Mesothelial cell of epicardium (in vitro differentiated cells): ENCODE data around the gene WDR46. TPM values are rescaled to one million over a fixed set of nuclear protein-coding genes. Genes with fewer than 3 reads are reported as not detected.

Experiments used
- DNase-seq, 2 experiments: peaks; one replicate each; pipeline ENCODE4 v3.0.0; 2021; ENCODE audit warnings: low spot score in 2 of 2; ENCODE audit not compliant: unreplicated experiment in 2 of 2
- H3K27ac Mint-ChIP-seq: 2 replicates; pipeline ENCODE4 v1.8.0; 2021; ENCODE audit warnings: mixed read lengths
- H3K27me3 Mint-ChIP-seq: 2 replicates; pipeline ENCODE4 v1.8.0; 2021; ENCODE audit warnings: low read depth, mixed read lengths
- H3K36me3 Mint-ChIP-seq: 2 replicates; pipeline ENCODE4 v1.8.0; 2021; ENCODE audit warnings: mixed read lengths
- H3K4me1 Mint-ChIP-seq: 2 replicates; pipeline ENCODE4 v1.8.0; 2021; ENCODE audit warnings: mixed read lengths
- H3K4me3 Mint-ChIP-seq: 2 replicates; pipeline ENCODE4 v1.8.0; 2021; ENCODE audit warnings: mild to moderate bottlenecking, moderate library complexity, mixed read lengths
- H3K9me3 Mint-ChIP-seq: 2 replicates; pipeline ENCODE4 v1.8.0; 2021; ENCODE audit warnings: mixed read lengths
- total RNA-seq: library from RNA; stranded (reverse); gene quantifications from 3 replicates; pipeline ENCODE4 v1.2.1, GENCODE V29; 2021
- TF ChIP-seq, protein P1 (sequence below): fragments of 200-600 bp; sonication (generic); IDR thresholded peaks from one replicate; pipeline ENCODE4 v1.5.0; 2021; ENCODE audit warnings: antibody characterized with exemption; ENCODE audit not compliant: unreplicated experiment

WDR46 gene
- total RNA-seq, 1 donor from 2014 or later, result 46.2 TPM

DNA sequence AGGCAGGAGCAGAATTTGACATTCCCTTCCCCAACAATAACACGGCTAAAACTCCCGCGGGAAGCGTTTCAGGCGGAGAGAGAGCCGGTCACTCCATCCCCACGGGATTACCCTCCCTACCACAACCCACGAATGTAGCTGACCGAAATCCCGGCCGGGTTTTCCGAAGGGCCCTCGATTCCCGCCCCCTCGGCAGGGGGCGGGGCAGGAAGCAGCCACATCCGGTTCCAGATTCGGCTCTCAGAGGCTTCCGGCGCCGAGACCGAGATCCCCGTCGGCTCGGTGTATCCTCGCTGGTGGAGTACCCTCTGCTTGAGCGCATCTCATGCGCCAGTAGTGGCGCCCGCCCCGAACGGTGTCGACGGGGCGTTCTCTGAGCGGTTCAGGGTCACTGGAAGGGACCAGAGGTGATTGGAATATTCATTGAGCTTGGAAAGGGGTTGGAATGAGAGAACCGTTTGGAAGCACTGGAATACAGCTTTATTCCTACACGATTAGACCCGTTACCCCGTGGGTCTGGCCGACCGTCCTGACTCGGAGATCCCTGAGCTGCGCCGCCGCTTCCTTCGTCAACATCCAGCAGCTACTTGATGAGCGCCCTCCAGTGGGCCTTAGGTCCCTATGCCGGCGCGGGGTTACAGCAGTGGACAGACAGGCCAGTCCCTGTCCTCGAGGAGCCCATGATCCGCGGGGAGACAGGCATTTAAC is 10.4 kb upstream of the WDR46 start:
- no peaks in the 10 kb centered on the region for H3K9me3 Mint-ChIP-seq
- peak in 1 of 2 experiments; percentile 85 for DNase-seq
- H3K4me1 Mint-ChIP-seq, result peaks cover 22% of the 10 kb centered on the region
- H3K27ac Mint-ChIP-seq, result peak overlapping the region; percentile 99
- peak overlapping the region; percentile 99 for H3K4me3 Mint-ChIP-seq
- TF ChIP-seq, protein P1, sequence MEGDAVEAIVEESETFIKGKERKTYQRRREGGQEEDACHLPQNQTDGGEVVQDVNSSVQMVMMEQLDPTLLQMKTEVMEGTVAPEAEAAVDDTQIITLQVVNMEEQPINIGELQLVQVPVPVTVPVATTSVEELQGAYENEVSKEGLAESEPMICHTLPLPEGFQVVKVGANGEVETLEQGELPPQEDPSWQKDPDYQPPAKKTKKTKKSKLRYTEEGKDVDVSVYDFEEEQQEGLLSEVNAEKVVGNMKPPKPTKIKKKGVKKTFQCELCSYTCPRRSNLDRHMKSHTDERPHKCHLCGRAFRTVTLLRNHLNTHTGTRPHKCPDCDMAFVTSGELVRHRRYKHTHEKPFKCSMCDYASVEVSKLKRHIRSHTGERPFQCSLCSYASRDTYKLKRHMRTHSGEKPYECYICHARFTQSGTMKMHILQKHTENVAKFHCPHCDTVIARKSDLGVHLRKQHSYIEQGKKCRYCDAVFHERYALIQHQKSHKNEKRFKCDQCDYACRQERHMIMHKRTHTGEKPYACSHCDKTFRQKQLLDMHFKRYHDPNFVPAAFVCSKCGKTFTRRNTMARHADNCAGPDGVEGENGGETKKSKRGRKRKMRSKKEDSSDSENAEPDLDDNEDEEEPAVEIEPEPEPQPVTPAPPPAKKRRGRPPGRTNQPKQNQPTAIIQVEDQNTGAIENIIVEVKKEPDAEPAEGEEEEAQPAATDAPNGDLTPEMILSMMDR, result peak; percentile 69
- H3K27me3 Mint-ChIP-seq, result no peaks in the 10 kb centered on the region
- H3K36me3 Mint-ChIP-seq, result peaks cover 1% of the 10 kb centered on the region

DNA sequence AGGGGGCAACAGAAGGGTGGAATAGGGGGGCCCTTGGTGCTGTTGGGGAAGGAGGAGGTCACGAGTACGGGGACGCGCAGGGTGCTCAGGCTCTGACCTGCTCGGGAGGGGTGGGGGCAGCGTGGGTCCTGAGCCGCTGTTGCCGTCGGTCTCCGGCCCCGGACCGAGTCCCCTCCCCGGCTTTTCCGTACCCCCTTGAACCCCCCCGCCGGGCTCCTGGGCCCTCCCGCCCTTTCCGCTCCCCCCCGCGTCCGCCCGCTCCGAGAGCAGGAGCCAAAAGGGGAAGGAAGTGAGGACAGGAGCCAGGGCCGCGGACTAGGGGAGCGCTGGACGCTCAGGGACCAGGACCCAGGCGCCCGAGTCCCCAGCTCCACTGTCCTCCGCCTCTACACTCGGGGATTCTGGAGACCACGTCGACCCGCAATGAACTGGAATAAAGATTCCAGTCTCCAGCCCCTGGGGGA is 9.8 kb upstream of the WDR46 start, which contains the start of gene RGL2:
RGL2 (minus strand) TSS at position 170 of the 464 bp plus-strand sequence. CDS start 332 bp downstream, outside the sequence.
- Mint-ChIP-seq H3K27ac (peak within 1 kb of the TSS; percentile 99), H3K4me3 (peak within 1 kb of the TSS; percentile 99), H3K9me3 (no peaks in the 10 kb centered on the region), H3K27me3 (no peaks in the 10 kb centered on the region), H3K4me1 (peaks cover 22% of the 10 kb centered on the region), H3K36me3 (peaks cover 1% of the 10 kb centered on the region)
- TF ChIP-seq, protein P1, result no peak
- DNase-seq, result peak in 1 of 2 experiments; percentile 54

DNA sequence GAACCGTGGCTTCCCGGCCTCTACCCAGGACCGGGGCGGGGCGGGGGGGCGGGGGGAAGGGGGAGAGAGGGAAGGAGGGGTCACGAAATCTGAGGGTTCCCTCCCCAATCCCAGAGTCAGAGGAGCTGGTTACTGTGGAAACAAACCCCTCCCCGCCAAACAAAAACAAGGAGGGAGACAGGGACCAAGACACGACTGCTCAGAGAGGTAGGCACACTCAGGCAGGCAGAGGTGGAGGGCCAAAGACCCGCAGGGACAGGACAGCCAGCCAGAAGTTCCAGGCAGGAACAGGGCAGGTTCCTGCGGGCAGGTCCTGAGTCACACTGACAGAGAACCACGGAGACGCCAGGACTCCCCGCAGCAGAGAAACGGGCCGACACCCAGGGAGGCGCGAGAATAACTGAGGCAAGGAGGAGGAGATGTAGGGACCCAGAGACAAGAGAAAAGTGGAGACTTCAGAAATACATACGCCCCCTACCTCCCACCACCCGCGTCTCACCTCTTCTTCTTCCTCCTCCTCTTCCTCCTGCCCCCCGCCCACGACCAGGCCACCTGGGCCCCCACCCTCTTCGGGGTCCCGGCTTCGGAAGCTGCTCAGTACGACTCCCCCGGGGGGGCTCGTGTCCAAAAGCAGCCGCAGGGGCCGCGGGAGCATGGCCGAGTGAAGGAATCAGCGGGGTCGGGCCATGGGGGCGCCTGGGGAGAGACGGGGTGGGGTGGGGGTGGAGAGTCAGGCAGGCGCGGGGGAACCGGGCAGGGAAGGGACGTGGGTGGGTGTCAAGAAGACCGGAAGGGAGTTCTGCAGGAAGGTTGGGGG is 9.1 kb upstream of the WDR46 start:
- peak in 1 of 2 experiments; percentile 59 for DNase-seq
- Mint-ChIP-seq H3K9me3 (no peaks in the 10 kb centered on the region), H3K27me3 (no peaks in the 10 kb centered on the region), H3K36me3 (no peaks in the 10 kb centered on the region), H3K27ac (peak overlapping the region; percentile 97), H3K4me1 (peaks cover 22% of the 10 kb centered on the region), H3K4me3 (peak overlapping the region; percentile 99)
- TF ChIP-seq, protein P1, result no peak

DNA sequence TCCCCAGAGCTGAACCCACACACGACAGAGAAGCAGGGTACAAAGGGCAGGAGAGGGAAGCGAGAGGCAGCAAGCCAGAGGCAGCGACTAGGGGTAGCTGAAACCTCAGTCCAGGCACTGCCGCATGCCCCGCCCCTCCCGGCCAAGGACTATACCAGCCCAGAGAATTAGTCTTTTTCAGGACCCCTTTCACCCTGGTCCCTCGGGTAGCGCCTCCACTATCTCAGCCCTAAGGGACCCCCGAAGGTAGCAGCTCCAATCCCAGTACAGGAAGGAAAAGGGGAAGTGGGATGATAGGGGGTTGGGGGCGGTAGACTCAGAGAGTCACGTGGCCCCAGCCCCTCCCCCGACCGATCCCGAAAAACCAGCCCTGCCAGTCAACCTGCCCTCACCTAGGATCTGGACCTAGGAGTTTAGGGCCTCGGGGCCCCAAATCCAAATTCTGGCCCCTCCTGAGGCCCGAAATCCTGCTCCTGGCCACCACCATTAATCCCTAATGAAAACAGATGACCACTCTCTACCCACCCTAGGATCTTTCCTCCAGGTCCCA is 8.4 kb upstream of the WDR46 start:
- DNase-seq, result peak in 1 of 2 experiments; percentile 61
- no peaks in the 10 kb centered on the region for H3K27me3 Mint-ChIP-seq
- H3K4me3 Mint-ChIP-seq, result peak overlapping the region; percentile 99
- H3K27ac Mint-ChIP-seq, result peak overlapping the region; percentile 97
- H3K9me3 Mint-ChIP-seq, result no peaks in the 10 kb centered on the region
- TF ChIP-seq, protein P1, result no peak
- H3K4me1 Mint-ChIP-seq, result peaks cover 22% of the 10 kb centered on the region
- no peaks in the 10 kb centered on the region for H3K36me3 Mint-ChIP-seq

DNA sequence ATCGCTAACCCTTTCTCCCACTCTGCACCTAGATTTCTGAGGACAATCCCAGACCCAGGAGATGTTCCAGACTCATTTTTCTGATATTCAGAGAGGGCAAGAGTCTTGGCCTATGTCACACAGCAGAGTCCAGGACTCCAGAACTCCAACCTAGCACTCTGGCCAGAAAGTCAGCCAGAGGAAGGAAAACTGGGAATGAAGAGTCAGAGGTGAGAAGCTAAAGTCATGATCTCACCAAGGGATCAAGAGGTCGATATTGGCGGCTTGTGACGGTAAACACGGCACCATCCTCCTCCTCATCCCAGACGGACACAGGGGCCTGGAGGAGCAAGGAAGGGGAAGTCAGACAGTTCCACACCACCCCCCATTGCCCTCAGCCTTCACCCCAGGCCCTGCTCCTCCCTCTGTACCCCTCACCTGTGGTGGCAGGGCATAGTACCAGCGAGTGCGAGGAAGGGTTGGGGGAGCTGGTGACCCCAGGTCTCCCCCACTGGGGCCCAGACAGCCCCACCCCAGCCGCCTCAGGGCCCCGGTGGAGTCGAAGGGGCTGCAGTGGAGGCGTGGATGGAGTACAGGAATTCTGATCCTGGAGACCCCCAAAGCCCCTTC is 7.9 kb upstream of the WDR46 start:
- Mint-ChIP-seq H3K27me3 (no peaks in the 10 kb centered on the region), H3K4me1 (peaks cover 22% of the 10 kb centered on the region), H3K27ac (peak overlapping the region; percentile 97), H3K9me3 (no peaks in the 10 kb centered on the region), H3K4me3 (peak overlapping the region; percentile 99), H3K36me3 (no peaks in the 10 kb centered on the region)
- DNase-seq, result no peak
- TF ChIP-seq, protein P1, result no peak
